Smooth muscle cell (in vitro differentiated cells): ENCODE data around the gene HS3ST6. TPM values are rescaled to one million over a fixed set of nuclear protein-coding genes. Genes with fewer than 3 reads are reported as not detected.

ENCODE experiments used
- DNase-seq: peaks from one replicate; lab custom pipeline; 2025; ENCODE audit not compliant: unreplicated experiment; lab: John Stamatoyannopoulos, UW
- H2AFZ ChIP-seq: fragments of 200-600 bp; sonication (generic); 2 replicates; pipeline ENCODE4 v1.6.0; 2016; ENCODE audit warnings: antibody characterized with exemption, low read depth, mild to moderate bottlenecking
- H3F3A ChIP-seq: fragments of 200-600 bp; sonication (generic); 2 replicates; pipeline ENCODE4 v1.6.0; 2017; ENCODE audit warnings: antibody characterized with exemption, low read depth
- H3K27ac ChIP-seq: fragments of 200-600 bp; sonication (generic); 2 replicates; pipeline ENCODE4 v1.5.1; 2016; ENCODE audit warnings: low read depth, mild to moderate bottlenecking
- H3K27me3 ChIP-seq: fragments of 200-600 bp; sonication (generic); 2 replicates; pipeline ENCODE4 v1.6.1; 2016; ENCODE audit warnings: low read depth, mild to moderate bottlenecking
- H3K36me3 ChIP-seq: fragments of 200-600 bp; sonication (generic); 2 replicates; pipeline ENCODE4 v1.5.1; 2016; ENCODE audit warnings: low read depth
- H3K4me1 ChIP-seq: fragments of 200-600 bp; sonication (generic); 2 replicates; pipeline ENCODE4 v1.5.1; 2016; ENCODE audit warnings: low read depth
- H3K4me2 ChIP-seq: fragments of 200-600 bp; sonication (generic); 2 replicates; pipeline ENCODE4 v1.6.0; 2016; ENCODE audit warnings: mild to moderate bottlenecking
- H3K4me3 ChIP-seq: fragments of 200-600 bp; sonication (generic); 2 replicates; pipeline ENCODE4 v1.5.1; 2016; ENCODE audit warnings: mild to moderate bottlenecking
- H3K79me2 ChIP-seq: fragments of 200-600 bp; sonication (generic); 2 replicates; pipeline ENCODE4 v1.6.0; 2016; ENCODE audit warnings: low read depth, mild to moderate bottlenecking
- H3K9ac ChIP-seq: fragments of 200-600 bp; sonication (generic); 2 replicates; pipeline ENCODE4 v1.6.0; 2016; ENCODE audit warnings: low read depth
- H3K9me3 ChIP-seq: fragments of 200-600 bp; sonication (generic); replicated peaks from 2 replicates; pipeline ENCODE4 v1.5.1; 2016; ENCODE audit warnings: low read depth
- H4K20me1 ChIP-seq: fragments of 200-600 bp; sonication (generic); 2 replicates; pipeline ENCODE4 v1.6.0; 2016; ENCODE audit warnings: low read depth
- WGBS: methylation state at CpG from one replicate; pipeline ENCODE4 v1.1.7; 2016; ENCODE audit warnings: low lambda C conversion rate; 5-methylcytosine and 5-hydroxymethylcytosine counted together
- polyA plus RNA-seq: library from polyadenylated mRNA; unstranded; fragments of >200 nt; fragmentation: Nextera tagmentation; extraction: Ambion mirVana; gene quantifications from 2 replicates; pipeline ENCODE4 v1.2.1, GENCODE V29; 2016
- total RNA-seq: library from RNA; depleted of rRNA; stranded (reverse); fragments of >200 nt; gene quantifications from 2 replicates; pipeline ENCODE4 v1.2.3, GENCODE V29; 2014
- TF ChIP-seq, protein P1 (sequence below): fragments of 200-600 bp; sonication (generic); IDR thresholded peaks from 2 replicates; pipeline ENCODE4 v1.5.1; 2017; ENCODE audit warnings: borderline replicate concordance, mild to moderate bottlenecking, antibody characterized with exemption; ENCODE audit not compliant: insufficient read depth, poor library complexity, severe bottlenecking

HS3ST6 gene
- total and polyA plus RNA-seq, 2 experiments from 2014 or later = not detected

DNA sequence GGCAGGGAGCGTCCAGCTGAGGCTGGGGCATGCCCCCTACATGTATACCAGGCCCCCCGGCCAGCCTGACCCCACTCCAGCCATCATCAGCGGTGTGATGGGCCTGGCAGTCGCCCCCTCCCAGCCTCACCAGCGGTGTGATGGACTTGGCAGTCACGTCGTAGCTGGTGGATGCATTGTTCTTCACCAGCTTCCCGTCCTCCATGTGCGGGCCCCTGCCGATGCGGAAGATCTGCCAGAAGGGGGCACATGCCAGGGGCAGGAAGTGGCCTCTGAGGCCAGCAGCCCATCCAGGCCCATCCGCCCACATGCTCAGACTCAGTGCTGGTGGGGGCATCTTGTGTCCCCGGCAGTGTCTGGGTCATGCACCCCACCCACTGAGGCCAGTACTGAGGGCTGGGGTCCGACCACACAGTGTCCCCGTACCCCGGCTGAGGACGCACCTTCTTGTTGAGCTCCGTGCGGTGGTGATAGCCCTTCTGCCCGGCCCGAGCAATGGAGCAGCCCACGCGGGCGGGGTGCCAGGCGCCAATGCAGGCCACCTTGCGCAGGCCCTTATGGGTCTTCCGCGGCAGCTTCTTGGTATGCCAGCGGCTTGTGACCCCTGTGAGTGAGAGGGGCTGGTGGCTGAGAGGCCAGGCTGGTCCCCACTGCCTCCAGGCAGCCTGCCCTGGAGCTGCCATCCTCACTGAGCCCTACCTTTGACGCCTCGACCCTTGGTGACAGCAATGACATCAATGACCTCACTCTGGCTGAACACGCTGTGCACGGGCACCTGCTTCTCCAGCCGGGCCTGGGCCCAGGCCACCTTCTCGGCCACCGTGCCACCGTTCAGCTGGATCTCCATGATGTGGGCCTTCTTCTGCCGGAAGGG lies 28.5 kb upstream of the HS3ST6 start:
- 91% methylated on average over 38 of the region's 38 CpGs for WGBS
- no peaks in the 10 kb centered on the region for H3K79me2 ChIP-seq
- H2AFZ ChIP-seq = no peak overlapping the region
- H3K4me3 ChIP-seq = no peak overlapping the region
- H3K36me3 ChIP-seq = no peaks in the 10 kb centered on the region
- no peaks in the 10 kb centered on the region for H3K27me3 ChIP-seq
- DNase-seq = no peak
- TF ChIP-seq, protein P1, sequence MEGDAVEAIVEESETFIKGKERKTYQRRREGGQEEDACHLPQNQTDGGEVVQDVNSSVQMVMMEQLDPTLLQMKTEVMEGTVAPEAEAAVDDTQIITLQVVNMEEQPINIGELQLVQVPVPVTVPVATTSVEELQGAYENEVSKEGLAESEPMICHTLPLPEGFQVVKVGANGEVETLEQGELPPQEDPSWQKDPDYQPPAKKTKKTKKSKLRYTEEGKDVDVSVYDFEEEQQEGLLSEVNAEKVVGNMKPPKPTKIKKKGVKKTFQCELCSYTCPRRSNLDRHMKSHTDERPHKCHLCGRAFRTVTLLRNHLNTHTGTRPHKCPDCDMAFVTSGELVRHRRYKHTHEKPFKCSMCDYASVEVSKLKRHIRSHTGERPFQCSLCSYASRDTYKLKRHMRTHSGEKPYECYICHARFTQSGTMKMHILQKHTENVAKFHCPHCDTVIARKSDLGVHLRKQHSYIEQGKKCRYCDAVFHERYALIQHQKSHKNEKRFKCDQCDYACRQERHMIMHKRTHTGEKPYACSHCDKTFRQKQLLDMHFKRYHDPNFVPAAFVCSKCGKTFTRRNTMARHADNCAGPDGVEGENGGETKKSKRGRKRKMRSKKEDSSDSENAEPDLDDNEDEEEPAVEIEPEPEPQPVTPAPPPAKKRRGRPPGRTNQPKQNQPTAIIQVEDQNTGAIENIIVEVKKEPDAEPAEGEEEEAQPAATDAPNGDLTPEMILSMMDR = no peak
- no peak overlapping the region for H3K4me2 ChIP-seq
- H3K27ac ChIP-seq = no peak overlapping the region
- no peaks in the 10 kb centered on the region for H3F3A ChIP-seq
- H3K4me1 ChIP-seq = peaks cover 7% of the 10 kb centered on the region
- H4K20me1 ChIP-seq = no peaks in the 10 kb centered on the region
- H3K9ac ChIP-seq = no peak overlapping the region
- no peaks in the 10 kb centered on the region for H3K9me3 ChIP-seq

DNA sequence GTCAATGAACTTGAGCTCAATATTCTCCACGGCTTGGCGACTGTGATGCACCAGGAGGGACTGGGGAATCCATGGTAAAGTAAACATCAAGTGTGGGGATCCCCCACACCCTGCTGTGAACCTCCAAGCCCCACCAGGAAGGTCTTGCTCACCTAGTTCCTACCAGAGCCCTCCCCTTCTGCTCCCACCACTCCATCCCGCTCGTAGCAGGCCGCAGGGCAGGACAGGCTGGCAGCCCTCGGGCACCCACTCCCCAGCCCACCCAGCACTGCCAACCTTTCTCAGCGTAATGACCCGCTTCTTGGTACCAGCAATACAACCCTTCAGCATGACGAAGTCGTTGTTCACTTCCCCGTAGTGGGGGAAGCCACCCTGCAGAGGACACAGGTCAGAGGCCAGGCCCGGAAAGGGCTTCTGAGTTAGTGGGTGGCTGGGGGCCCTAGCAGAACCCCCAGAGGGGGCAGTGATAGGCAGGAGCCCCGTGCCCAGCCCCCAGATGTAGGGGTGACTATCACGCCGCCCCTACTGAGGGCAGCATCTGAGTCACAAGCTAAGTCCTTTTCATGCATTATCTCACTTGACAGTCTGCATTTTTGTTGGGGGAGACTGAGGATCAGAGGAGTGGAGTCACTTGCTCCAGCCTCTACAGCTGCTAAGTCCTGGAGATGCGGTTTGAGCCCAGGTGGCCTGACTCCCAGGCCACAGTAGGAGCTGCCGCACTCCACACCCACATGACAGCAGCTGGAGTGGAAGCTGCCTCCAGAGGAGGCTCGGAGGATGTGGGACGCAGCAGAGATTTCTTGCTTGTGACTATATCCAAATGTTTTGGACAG lies 27.6 kb upstream of the HS3ST6 start:
- Histone ChIP-seq H3K79me2 (no peaks in the 10 kb centered on the region), H3K4me3 (no peak overlapping the region), H2AFZ (no peak overlapping the region), H3K9me3 (no peaks in the 10 kb centered on the region), H3K27me3 (no peaks in the 10 kb centered on the region), H3K27ac (no peak overlapping the region), H3K4me2 (no peak overlapping the region), H4K20me1 (no peaks in the 10 kb centered on the region), H3F3A (no peaks in the 10 kb centered on the region), H3K9ac (no peak overlapping the region), H3K36me3 (no peaks in the 10 kb centered on the region), H3K4me1 (peaks cover 7% of the 10 kb centered on the region)
- TF ChIP-seq, protein P1 = no peak
- no peak for DNase-seq
- 88% methylated on average over 19 of the region's 19 CpGs for WGBS

DNA sequence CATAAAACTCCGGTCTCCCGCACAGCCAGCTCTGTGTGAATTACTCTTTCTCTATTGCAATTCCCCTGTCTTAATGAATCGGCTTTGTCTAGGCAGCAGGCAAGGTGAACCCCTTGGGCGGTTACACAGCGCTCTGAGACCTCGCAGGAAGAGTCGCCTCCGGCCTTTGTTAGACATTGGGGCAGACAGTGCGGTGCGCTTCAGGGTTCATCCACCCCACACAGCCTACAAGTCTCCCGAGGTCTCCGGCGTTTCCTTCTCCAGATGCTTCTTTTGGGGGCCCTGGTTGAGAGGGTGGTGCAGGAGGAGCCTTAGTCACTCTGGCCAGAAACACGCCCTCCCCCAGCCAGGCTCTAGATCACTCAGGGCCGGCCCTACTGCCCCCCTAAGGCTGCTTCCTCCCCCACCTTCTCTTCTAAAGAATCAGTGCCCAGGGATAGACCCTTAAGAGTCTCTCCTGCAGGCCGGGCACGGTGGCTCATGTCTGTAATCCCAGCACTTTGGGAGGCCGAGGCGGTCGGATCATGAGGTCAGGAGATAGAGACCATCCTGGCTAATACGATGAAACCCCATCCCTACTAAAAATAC lies 26.5 kb upstream of the HS3ST6 start:
- H3K4me2 ChIP-seq = no peak overlapping the region
- TF ChIP-seq, protein P1 = no peak
- no peaks in the 10 kb centered on the region for H3K36me3 ChIP-seq
- H3K9ac ChIP-seq = no peak overlapping the region
- no peaks in the 10 kb centered on the region for H3F3A ChIP-seq
- 95% methylated on average over 21 of the region's 21 CpGs for WGBS
- H3K4me3 ChIP-seq = no peak overlapping the region
- no peaks in the 10 kb centered on the region for H4K20me1 ChIP-seq
- no peaks in the 10 kb centered on the region for H3K27me3 ChIP-seq
- H2AFZ ChIP-seq = no peak overlapping the region
- DNase-seq = no peak
- peaks cover 7% of the 10 kb centered on the region for H3K4me1 ChIP-seq
- H3K79me2 ChIP-seq = no peaks in the 10 kb centered on the region
- no peak overlapping the region for H3K27ac ChIP-seq
- no peaks in the 10 kb centered on the region for H3K9me3 ChIP-seq
